ENCODE data around the gene C15orf39.
"Not testable (repeated sequence)": the region's sequence is repeated elsewhere in the genome, so short reads cannot be mapped to it uniquely, and the experiment has no call there.

The C15orf39 gene

DNA sequence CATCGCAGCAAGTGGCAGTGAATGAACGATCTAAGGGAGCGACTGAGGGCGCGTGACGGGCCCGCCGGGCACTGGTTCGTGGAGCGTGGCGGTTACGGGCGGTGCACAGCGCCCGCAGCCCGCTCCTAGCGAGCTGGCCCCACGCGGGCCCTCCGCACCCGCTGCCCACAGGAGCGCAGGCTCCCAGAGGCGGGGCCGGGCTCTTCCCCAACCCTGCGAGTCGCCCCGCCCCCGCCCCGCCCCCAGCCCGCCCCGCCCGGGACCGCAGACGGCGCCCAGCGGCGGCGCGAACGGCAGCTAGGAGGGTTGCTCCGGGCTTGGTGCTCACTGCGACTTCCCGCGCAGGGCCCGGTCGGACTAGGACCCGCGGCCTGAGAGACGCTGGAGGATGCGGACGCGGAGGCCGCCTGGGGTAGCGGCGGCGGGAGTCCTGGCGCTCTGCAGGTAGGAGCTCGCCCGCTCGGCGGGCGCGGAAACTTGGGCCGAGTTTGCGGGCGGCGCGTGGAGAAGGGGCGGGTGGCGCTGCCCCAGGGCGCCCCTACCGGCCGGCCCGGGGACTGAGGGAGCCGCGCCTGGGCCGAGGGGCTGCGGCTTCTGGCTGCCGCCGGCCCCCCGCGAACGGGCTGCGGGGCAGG is at the start of gene C15orf39:
Gene C15orf39, plus strand, starts transcription at position 267 of the 635 bp plus-strand sequence. CDS start 4,167 bp downstream, outside the sequence.
- peak; percentile 61 to 74 for DNase-seq (ENCODE audit: low read depth in 2 of 2)

DNA sequence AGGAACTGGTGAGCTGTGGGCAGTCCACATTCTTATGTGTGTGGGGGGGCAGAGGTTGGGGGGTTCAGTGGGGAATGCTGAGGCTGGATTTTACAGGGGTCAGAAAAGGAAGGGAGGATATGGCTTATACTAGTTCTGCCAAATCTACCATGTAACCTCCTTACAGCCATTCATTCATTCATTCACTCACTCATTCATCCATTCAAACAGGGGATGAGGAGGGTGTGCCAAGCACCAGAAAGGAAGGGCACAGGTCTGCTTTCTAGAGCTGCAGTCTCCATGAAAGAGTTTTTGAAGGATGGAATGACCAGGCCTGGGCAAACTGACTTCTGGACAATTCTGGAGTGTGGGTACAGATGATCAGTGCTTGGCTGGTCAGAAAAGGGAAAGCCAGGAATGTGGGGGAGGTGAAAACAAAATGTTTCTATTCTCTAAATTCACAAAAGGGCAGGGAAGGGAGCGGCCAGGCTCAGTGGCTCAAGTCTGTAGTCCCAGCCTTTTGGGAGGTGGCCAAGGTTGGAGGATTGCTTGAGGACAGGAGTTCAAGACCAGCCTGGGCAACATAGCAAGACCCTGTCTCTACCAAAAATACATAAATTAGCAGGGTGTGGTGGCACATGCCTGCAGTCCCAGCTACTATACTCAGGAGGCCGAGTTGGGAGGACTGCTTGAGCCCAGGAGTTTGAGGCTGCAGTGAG is 49.2 kb upstream of the C15orf39 start:
- DNase-seq (ENCODE audit: low read depth in 2 of 2), result no peak

DNA sequence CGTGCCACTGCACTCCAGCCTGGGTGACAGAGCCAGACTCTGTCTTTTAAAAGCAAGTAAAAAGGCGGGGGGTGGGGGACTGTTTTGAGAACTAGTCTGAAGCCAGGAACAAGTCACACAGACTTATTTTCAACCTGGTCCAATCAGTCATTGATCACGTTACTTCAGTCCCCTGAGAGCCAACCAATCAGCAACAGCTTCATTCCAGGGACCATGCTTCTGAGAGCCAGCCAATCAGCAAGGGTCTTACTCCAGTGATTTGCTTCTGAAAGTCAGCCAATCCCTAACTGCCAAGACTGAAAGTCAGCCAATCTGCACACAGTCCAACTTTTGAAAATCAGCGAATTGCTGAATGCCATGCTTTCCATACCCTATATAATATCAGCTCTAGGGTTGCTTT is 48.6 kb upstream of the C15orf39 start:
- no peak for DNase-seq (ENCODE audit: low read depth in 2 of 2)

DNA sequence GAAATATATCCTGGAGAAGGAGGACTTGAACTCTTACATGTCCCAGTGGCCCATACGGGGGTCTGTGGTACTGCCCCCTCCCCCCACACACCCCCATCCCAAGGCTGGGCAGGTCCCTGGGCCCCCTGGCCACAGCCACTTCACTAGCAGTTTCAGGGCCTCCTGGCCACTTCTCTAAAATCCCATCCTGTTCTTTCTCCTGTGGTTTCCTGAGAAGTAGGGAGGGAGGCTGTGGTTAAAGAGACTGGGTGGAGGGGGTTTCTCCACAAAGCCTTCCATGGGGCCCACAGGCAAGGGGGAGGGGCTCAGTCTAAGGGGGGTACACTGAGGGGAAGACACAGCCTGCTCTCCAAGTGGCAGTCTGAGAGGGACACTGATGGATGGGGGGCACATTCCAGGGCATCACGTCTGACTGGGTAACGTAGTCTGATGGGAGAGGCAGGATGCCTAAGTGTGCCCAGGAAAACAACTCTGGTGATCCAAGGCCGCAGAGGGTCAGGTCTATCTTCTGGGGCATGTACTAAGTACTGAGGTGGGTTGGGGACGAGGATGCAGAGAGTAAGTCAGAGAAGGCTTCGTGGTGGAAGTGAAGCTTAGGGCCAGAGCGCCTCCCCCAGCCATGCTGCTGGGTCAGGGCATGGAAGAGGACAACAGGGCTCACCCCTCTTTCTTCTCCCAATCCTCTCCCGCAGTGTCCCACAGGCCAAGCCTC is 48.0 kb upstream of the C15orf39 start:
- no peak for DNase-seq (ENCODE audit: low read depth in 2 of 2)

DNA sequence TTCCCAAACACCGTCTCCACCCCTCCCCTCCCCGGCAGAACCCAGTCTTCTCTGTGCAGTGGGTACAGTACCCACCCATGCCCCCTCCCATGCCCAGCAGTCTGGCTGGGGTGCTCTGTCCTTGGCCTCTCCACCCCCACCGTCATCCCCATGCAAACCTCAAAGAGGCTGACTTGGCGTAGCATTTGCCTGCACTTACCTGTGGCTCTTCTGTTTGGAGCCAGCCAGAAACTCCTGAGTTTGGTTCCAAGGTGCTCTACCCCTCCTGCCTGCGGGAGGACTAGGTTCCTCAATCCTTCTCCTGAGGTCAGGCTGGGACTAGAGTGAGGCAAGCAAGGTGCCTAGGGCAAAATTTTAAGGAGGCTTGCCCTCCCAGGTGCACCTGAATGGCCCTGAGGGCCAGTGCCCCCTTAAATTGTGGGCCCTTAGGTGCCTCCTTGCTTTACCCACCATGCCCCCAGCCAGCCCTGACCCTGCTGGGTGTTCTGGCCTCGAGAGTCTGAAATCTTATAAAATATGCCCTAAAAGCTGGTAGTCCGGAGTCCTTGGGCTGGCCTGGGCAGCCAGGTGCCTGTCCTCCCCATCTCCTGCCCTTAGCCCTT is 47.1 kb upstream of the C15orf39 start:
- no peak for DNase-seq (ENCODE audit: low read depth in 2 of 2)

DNA sequence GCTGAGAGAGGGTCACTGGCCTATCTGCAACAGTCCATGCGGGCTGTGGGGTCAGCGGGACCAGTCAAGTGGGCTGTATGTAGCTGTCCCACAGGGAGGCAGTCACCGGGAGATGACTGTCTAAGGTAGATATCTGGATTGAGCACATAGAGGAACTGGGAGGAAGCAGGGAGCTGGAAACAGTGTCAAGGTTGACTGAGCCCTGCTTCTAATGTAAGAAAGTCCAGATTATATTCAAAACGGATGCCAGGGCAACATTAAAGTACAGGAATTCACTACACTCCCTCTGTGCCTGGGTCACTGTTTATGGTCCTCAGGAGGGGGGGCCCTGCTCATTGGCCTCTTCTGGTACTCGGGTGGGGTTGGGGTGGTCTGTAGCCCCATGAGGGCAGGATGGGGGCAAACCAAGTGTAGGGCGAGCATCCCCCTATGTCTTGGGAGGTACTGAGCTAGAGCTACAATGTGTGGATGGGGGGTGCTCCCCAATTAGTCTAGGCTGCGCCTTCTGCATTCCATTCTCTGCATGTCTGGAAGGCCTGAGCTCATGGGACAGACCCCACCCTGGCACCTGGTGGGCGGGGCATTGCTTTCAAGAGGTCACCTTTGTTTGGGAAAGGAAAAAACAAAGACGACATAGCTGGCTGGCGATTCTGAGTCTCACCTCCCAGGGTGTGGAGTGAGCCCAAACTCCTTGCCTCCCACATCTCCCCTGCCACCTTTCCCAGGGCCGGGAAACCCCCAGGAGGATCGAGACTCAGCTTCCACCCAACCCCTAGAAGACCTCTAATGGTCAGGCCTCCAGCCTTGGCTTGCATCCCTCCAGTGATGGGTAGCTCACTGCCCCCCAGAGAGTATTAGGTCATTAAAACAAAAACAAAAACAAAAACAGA is 45.1 kb upstream of the C15orf39 start:
- DNase-seq (ENCODE audit: low read depth in 2 of 2), result no peak

DNA sequence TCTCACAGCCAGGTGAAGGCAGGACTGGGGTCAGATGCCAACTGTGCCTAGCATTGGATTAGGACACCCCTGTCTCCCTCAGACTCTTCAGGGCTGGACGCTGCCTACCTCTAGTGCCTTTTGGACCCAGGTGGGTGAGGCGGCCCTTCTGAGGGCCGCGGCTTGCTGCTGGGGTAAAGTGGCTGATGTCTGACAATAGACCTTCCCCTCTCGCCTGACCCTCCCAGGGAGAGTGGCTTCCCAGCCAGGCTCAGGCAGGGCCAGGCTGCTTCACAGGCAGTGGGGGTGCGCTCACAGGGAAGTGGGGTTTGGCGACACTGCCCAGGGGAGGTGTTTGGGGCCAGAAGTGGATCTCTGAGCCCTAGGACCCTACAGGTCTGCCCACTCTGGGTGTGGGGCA is 43.3 kb upstream of the C15orf39 start:
- no peak for DNase-seq (ENCODE audit: low read depth in 2 of 2)

- DNase-seq (ENCODE audit: low read depth in 2 of 2), result no peak
Observed at GRCh38 chr15:75159244-75159643, 42.4 kb upstream of the C15orf39 start.

DNA sequence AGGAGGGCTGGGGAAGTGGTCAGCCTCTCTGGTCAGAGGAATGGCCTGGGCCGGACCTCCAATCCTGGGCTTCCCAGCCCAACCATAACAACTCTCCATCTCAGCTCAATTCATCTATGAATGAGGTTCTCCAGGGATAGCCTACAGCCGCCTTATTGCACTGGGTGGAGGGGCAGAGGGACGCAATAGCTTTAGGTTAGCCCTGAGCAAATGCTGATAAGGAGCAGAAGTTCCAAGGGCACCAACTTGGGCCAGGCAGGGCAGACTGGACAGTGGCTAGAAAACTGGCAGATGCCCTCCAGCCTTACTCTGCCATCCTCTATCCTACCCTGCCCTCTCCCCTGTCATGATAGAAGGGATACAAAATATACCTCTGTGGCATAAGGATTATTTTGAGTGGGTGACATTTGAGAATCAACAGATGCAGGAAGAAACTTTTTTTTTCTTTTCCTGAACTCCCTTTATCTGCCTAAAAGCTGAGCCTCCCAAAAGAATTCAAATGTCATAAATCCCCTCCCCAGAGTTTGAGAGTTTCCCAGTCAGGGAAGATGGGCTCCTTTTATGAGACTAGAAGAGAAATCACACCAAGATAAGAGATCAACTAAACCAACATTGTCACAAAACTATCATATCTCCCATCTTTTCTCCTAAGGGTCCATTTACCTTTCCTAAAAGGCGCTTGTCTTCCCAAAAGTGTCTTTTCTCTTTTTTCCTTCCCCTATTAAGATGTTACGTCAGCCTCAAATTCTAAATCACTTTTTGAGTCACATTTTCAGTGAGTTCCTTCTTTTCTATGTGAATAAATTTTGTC is 40.4 kb upstream of the C15orf39 start:
- no peak for DNase-seq (ENCODE audit: low read depth in 2 of 2)

DNA sequence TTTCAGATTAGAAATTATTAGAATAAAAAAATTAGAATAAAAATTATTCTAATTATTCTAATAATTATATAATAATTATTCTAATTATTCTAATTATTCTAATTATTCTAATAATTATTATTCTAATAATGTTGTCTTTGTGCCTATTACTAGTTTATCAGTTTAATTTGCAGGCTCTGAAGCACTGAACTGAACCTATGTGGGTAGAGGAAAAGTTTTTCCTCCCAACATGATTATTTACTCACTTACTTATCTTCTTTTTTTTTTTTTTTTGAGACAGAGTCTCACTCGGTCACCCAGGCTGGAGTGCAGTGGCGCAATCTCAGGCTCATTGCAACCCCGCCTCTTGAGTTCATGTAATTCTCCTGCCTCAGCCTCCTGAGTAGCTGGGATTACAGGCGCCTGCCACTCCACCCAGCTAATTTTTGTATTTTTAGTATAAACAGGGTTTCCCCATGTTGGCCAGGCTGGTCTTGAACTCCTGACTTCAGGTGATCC is 39.7 kb upstream of the C15orf39 start:
- no peak for DNase-seq (ENCODE audit: low read depth in 2 of 2)

- DNase-seq (ENCODE audit: low read depth in 2 of 2), result no peak
Observed at GRCh38 chr15:75163150-75163564, 38.5 kb upstream of the C15orf39 start.

- no peak for DNase-seq (ENCODE audit: low read depth in 2 of 2)
Observed at GRCh38 chr15:75164625-75165350, 36.9 kb upstream of the C15orf39 start.

- DNase-seq (ENCODE audit: low read depth in 2 of 2), result not testable (repeated sequence)
Observed at GRCh38 chr15:75166489-75167063, 35.1 kb upstream of the C15orf39 start.

DNA sequence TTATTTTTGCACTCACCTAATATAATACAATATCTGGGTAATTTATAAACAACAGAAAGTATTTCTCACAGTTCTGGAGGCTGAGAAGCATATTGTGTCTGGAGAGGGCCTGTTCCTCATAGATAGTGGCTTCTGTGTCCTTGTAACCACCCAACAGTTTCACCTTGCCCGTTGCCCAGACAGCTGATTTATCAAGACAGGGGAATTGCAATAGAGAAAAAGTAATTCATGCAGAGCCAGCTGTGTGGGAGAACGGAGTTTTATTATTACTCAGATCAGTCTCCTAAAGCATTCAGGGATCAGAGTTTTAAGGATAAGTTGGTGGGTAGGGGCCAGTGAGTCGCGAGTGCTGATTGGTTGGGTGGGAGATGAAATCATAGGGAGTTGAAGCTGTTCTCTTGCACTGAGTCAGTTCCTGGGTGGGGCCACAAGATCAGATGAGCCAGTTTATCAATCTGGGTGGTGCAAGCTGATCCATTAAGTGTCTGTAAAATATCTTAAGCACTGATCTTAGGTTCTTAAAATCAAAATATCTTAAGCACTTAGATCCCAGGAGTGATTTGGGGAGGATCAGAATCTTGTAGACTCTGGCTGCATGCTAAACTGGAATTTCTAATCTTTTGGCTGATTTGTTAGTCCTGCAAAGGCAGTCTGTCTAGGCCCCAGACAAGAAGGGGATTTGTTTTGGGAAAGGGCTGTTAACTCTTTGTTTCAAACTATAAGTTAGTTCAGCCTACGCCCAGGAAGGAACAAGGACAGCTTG is 33.9 kb upstream of the C15orf39 start:
- no peak for DNase-seq (ENCODE audit: low read depth in 2 of 2)

DNA sequence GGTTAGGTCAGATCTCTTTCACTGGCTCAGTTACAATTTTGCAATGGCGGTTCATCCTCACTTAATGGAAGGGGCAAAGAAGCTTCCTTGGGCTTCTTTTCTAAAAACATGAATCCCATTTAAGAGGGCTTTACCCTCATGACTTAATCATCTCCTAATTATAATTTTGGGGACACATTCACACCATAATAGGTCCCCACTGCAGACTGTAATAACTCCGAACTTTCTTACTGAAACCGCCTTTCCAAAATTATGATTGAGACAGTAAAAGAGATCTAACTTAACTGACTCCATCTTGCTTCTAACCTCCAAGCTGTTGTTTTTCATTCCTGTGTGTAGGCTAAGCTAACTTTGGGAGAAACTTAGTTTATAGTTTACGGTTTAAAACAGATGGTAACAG is 33.3 kb upstream of the C15orf39 start:
- DNase-seq (ENCODE audit: low read depth in 2 of 2), result no peak

GRCh38 chr15:75170203-75170602 is 31.5 kb upstream of the C15orf39 start:
- DNase-seq (ENCODE audit: low read depth in 2 of 2), result no peak

GRCh38 chr15:75170711-75171341 is 30.9 kb upstream of the C15orf39 start:
- DNase-seq (ENCODE audit: low read depth in 2 of 2), result no peak

DNA sequence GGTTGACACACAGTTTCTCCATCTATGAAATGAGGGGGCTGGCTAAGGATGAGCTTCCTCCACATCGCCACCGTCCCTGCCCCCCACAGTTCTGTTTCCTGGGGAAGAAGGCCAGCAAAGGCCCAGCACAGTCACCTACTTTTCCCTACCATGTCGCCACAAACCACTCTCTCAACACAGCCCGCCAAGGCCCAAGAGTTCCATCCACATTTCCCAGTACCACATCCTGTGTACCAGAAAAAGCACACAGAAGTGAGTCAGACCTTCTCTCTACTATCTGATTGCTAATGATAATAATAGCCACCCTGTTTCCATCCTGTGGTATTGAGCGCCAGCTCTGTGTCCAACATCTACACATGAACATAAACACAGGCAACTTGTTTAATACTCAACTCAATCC is 30.3 kb upstream of the C15orf39 start:
- DNase-seq (ENCODE audit: low read depth in 2 of 2), result no peak

All from stimulated activated CD4-positive, alpha-beta T cell treated with anti-CD3 and anti-CD28 coated beads, Interleukin-1b, Interleukin-23, amount 100 ng/mL, for 4 hours (primary cell).